DMS 273 (cell line): Measurements from ENCODE around the gene CMBL.
A peak's percentile ranks its signal among the peaks of the same experiment; 100 is the strongest.
"Not testable (repeated sequence)": the region's sequence is repeated elsewhere in the genome, so short reads cannot be mapped to it uniquely, and the experiment has no call there.

ENCODE experiments used
- DNase-seq: peaks from one replicate; lab custom pipeline; 2025; ENCODE audit not compliant: unreplicated experiment; lab: John Stamatoyannopoulos, UW

Gene CMBL

GRCh38 chr5:10262121-10262774, 45.5 kb downstream of the CMBL start:
- DNase-seq, result peak; percentile 41

GRCh38 chr5:10261065-10261464, 46.6 kb downstream of the CMBL start:
- DNase-seq, result no peak

GRCh38 chr5:10259899-10260298, 47.8 kb downstream of the CMBL start:
- no peak for DNase-seq

GRCh38 chr5:10257870-10258269, 49.8 kb downstream of the CMBL start:
- DNase-seq, result no peak

GRCh38 chr5:10254686-10255085, 53.0 kb downstream of the CMBL start:
- DNase-seq, result no peak

- no peak for DNase-seq
Measured at GRCh38 chr5:10253390-10253789, 54.3 kb downstream of the CMBL start.

- no peak for DNase-seq
Measured at GRCh38 chr5:10251405-10251804, 56.3 kb downstream of the CMBL start.

- peak; percentile 53 for DNase-seq
Measured at GRCh38 chr5:10250806-10251276, 56.9 kb downstream of the CMBL start.

GRCh38 chr5:10249948-10250805, 57.5 kb downstream of the CMBL start, which contains the start of gene CCT5:
Gene CCT5 (plus strand): TSS chr5:10250280. CDS start chr5:10250341, 61 bp downstream.
- peak; percentile 99 for DNase-seq

GRCh38 chr5:10248378-10249260, 59.1 kb downstream of the CMBL start:
- peak; percentile 52 for DNase-seq

- not testable (repeated sequence) for DNase-seq
Measured at GRCh38 chr5:10247217-10247616, 60.5 kb downstream of the CMBL start.

GRCh38 chr5:10246761-10247160, 60.9 kb downstream of the CMBL start:
- DNase-seq, result no peak

- no peak for DNase-seq
Measured at GRCh38 chr5:10244342-10244944, 63.3 kb downstream of the CMBL start.

GRCh38 chr5:10243660-10244240, 64.0 kb downstream of the CMBL start:
- DNase-seq, result no peak

- DNase-seq, result no peak
Measured at GRCh38 chr5:10235350-10235749, 72.4 kb downstream of the CMBL start.

GRCh38 chr5:10233505-10233904, 74.2 kb downstream of the CMBL start:
- DNase-seq, result peak; percentile 66

- DNase-seq, result no peak
Measured at GRCh38 chr5:10233011-10233410, 74.7 kb downstream of the CMBL start.

GRCh38 chr5:10232386-10232785, 75.3 kb downstream of the CMBL start:
- DNase-seq, result no peak

- DNase-seq, result no peak
Measured at GRCh38 chr5:10229306-10230048, 78.2 kb downstream of the CMBL start.

- DNase-seq, result no peak
Measured at GRCh38 chr5:10228288-10228687, 79.4 kb downstream of the CMBL start.
